ENCODE data around the gene RPL4.

DNA sequence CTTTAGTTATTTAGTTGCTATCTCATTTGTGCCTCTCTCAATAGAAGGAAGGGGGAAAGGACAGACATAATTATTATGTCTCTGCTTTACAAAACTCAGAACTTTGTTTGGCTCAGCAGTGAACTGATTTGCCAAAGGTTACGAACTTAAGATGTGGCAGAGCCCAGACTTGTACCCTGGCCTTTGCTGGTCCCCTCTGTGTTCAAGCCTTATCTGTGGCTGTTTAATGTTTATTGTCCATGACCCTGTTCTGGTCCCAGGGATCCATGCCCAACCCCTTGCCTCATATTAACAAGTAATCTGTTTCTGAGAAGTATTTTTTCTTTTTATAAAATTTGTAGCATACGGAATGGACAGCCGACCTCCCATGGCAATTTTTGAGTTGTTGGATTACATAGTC, 17.8 kb downstream of the RPL4 start:
- TF ChIP-seq, protein P1, sequence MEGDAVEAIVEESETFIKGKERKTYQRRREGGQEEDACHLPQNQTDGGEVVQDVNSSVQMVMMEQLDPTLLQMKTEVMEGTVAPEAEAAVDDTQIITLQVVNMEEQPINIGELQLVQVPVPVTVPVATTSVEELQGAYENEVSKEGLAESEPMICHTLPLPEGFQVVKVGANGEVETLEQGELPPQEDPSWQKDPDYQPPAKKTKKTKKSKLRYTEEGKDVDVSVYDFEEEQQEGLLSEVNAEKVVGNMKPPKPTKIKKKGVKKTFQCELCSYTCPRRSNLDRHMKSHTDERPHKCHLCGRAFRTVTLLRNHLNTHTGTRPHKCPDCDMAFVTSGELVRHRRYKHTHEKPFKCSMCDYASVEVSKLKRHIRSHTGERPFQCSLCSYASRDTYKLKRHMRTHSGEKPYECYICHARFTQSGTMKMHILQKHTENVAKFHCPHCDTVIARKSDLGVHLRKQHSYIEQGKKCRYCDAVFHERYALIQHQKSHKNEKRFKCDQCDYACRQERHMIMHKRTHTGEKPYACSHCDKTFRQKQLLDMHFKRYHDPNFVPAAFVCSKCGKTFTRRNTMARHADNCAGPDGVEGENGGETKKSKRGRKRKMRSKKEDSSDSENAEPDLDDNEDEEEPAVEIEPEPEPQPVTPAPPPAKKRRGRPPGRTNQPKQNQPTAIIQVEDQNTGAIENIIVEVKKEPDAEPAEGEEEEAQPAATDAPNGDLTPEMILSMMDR (IDR thresholded peaks at IDR 0.05), result no peak
- TF ChIP-seq POLR2A (IDR thresholded peaks at IDR 0.05), result no peak
- TF ChIP-seq EP300 (IDR thresholded peaks at IDR 0.05), result no peak
- TF ChIP-seq POLR2AphosphoS5 (IDR thresholded peaks at IDR 0.05), result no peak

All from upper lobe of left lung (tissue), 4 donors.